Measurements from ENCODE around the gene LARP1.

The LARP1 gene

GRCh38 chr5:154741415-154741814 is 13.8 kb upstream of the LARP1 start:
- TF ChIP-seq CTCF (conservative IDR thresholded peaks at IDR 0.05; ENCODE audit: low read length) (no peak), EZH2phosphoT487 (IDR thresholded peaks at IDR 0.05; ENCODE audit: borderline replicate concordance) (no peak)
- Histone ChIP-seq H3K9me2 (replicated peaks; ENCODE audit: low read depth, low read length) (no peaks in the 10 kb centered on the region), H3K4me1 (ENCODE audit: insufficient read depth, low read length, poor library complexity, severe bottlenecking) (no peaks in the 10 kb centered on the region), H3F3A (ENCODE audit: low read depth) (no peaks in the 10 kb centered on the region), H3K4me2 (ENCODE audit: low read depth, low read length, poor library complexity, severe bottlenecking) (no peak overlapping the region), H3K9me3 (ENCODE audit: insufficient read depth, low read depth, low read length) (no peaks in the 10 kb centered on the region), H3K27me3 (ENCODE audit: insufficient read depth, low read length, poor library complexity, severe bottlenecking) (no peaks in the 10 kb centered on the region), H4K20me1 (ENCODE audit: insufficient read depth, low read length, poor library complexity, severe bottlenecking) (no peaks in the 10 kb centered on the region), H3K9ac (ENCODE audit: low read depth, low read length, poor library complexity, severe bottlenecking) (no peak overlapping the region), H3K36me3 (ENCODE audit: insufficient read depth, low read length) (no peaks in the 10 kb centered on the region), H3K4me3 (ENCODE audit: low read length, poor library complexity, severe bottlenecking) (no peak overlapping the region), H2AFZ (ENCODE audit: low read length) (no peak overlapping the region), H3K79me2 (ENCODE audit: insufficient read depth, low read length) (no peaks in the 10 kb centered on the region)

- H3K9me3 ChIP-seq (ENCODE audit: insufficient read depth, low read depth, low read length) = no peaks in the 10 kb centered on the region
- H3K4me1 ChIP-seq (ENCODE audit: insufficient read depth, low read length, poor library complexity, severe bottlenecking) = no peaks in the 10 kb centered on the region
- no peaks in the 10 kb centered on the region for H3K79me2 ChIP-seq (ENCODE audit: insufficient read depth, low read length)
- H3K4me2 ChIP-seq (ENCODE audit: low read depth, low read length, poor library complexity, severe bottlenecking) = no peak overlapping the region
- no peak overlapping the region for H3K9ac ChIP-seq (ENCODE audit: low read depth, low read length, poor library complexity, severe bottlenecking)
- H3K4me3 ChIP-seq (ENCODE audit: low read length, poor library complexity, severe bottlenecking) = no peak overlapping the region
- no peak overlapping the region for H2AFZ ChIP-seq (ENCODE audit: low read length)
- H3K36me3 ChIP-seq (ENCODE audit: insufficient read depth, low read length) = no peaks in the 10 kb centered on the region
- TF ChIP-seq EZH2phosphoT487 (IDR thresholded peaks at IDR 0.05; ENCODE audit: borderline replicate concordance) = no peak
- no peak for TF ChIP-seq CTCF (conservative IDR thresholded peaks at IDR 0.05; ENCODE audit: low read length)
- no peaks in the 10 kb centered on the region for H3K9me2 ChIP-seq (replicated peaks; ENCODE audit: low read depth, low read length)
- H3F3A ChIP-seq (ENCODE audit: low read depth) = no peaks in the 10 kb centered on the region
- no peaks in the 10 kb centered on the region for H3K27me3 ChIP-seq (ENCODE audit: insufficient read depth, low read length, poor library complexity, severe bottlenecking)
- no peaks in the 10 kb centered on the region for H4K20me1 ChIP-seq (ENCODE audit: insufficient read depth, low read length, poor library complexity, severe bottlenecking)
Measured at GRCh38 chr5:154743812-154744211, 11.4 kb upstream of the LARP1 start.

DNA sequence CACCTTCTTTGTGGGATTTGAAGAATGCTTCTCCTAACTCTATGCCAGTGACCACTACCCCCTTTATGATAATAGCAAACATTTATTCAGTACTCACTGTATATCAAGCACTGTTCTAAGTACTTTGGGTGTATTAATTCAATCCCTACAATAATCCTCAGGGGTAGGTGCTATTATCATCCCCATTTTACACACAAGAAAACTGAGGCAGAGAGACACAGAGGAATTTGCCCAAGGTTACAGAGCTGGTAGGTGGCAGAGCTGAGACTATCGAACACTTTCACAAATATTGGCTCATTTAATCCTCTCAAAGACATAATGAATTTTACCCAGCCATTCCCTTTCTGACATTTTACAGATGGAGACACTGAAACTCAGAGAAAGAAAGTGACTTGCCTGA is 9.8 kb upstream of the LARP1 start:
- H3K4me3 ChIP-seq (ENCODE audit: low read length, poor library complexity, severe bottlenecking) = no peak overlapping the region
- TF ChIP-seq EZH2phosphoT487 (IDR thresholded peaks at IDR 0.05; ENCODE audit: borderline replicate concordance) = no peak
- TF ChIP-seq CTCF (conservative IDR thresholded peaks at IDR 0.05; ENCODE audit: low read length) = no peak
- H2AFZ ChIP-seq (ENCODE audit: low read length) = no peak overlapping the region
- no peak overlapping the region for H3K4me2 ChIP-seq (ENCODE audit: low read depth, low read length, poor library complexity, severe bottlenecking)
- no peaks in the 10 kb centered on the region for H3K36me3 ChIP-seq (ENCODE audit: insufficient read depth, low read length)
- H3K4me1 ChIP-seq (ENCODE audit: insufficient read depth, low read length, poor library complexity, severe bottlenecking) = no peaks in the 10 kb centered on the region
- no peaks in the 10 kb centered on the region for H3K9me3 ChIP-seq (ENCODE audit: insufficient read depth, low read depth, low read length)
- no peaks in the 10 kb centered on the region for H3F3A ChIP-seq (ENCODE audit: low read depth)
- H3K79me2 ChIP-seq (ENCODE audit: insufficient read depth, low read length) = no peaks in the 10 kb centered on the region
- no peaks in the 10 kb centered on the region for H3K9me2 ChIP-seq (replicated peaks; ENCODE audit: low read depth, low read length)
- H3K9ac ChIP-seq (ENCODE audit: low read depth, low read length, poor library complexity, severe bottlenecking) = no peak overlapping the region
- no peaks in the 10 kb centered on the region for H3K27me3 ChIP-seq (ENCODE audit: insufficient read depth, low read length, poor library complexity, severe bottlenecking)
- no peaks in the 10 kb centered on the region for H4K20me1 ChIP-seq (ENCODE audit: insufficient read depth, low read length, poor library complexity, severe bottlenecking)
